ENCODE data around the gene AQP11.

The AQP11 gene

GRCh38 chr11:77589521-77590193 lies at the start of gene AQP11:
Gene AQP11 (plus strand): TSS chr11:77589953. CDS start chr11:77589993, 40 bp downstream.
- peak; percentile 97 for ATAC-seq
- TF ChIP-seq ISL1 (CRISPR knock-in tag; IDR thresholded peaks at IDR 0.05), result no peak
- no peak for TF ChIP-seq ZFP30 (CRISPR knock-in tag; IDR thresholded peaks at IDR 0.05)
- TF ChIP-seq PATZ1 (CRISPR knock-in tag; IDR thresholded peaks at IDR 0.05; ENCODE audit: borderline replicate concordance), result no peak
- TF ChIP-seq ESRRG (CRISPR knock-in tag; IDR thresholded peaks at IDR 0.05), result no peak
- no peak for TF ChIP-seq SNAI2 (CRISPR knock-in tag; IDR thresholded peaks at IDR 0.05)
- TF ChIP-seq ARNTL (CRISPR knock-in tag; IDR thresholded peaks at IDR 0.05; ENCODE audit: borderline replicate concordance, low read depth), result no peak
- TF ChIP-seq, protein P1, sequence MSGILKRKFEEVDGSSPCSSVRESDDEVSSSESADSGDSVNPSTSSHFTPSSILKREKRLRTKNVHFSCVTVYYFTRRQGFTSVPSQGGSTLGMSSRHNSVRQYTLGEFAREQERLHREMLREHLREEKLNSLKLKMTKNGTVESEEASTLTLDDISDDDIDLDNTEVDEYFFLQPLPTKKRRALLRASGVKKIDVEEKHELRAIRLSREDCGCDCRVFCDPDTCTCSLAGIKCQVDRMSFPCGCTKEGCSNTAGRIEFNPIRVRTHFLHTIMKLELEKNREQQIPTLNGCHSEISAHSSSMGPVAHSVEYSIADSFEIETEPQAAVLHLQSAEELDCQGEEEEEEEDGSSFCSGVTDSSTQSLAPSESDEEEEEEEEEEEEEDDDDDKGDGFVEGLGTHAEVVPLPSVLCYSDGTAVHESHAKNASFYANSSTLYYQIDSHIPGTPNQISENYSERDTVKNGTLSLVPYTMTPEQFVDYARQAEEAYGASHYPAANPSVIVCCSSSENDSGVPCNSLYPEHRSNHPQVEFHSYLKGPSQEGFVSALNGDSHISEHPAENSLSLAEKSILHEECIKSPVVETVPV (CRISPR knock-in tag; IDR thresholded peaks at IDR 0.05), result no peak
- no peak for TF ChIP-seq TSHZ2 (CRISPR knock-in tag; IDR thresholded peaks at IDR 0.05)
- no peak for TF ChIP-seq RARB (CRISPR knock-in tag; IDR thresholded peaks at IDR 0.05)
- TF ChIP-seq GLIS3 (CRISPR knock-in tag; IDR thresholded peaks at IDR 0.05), result no peak
- TF ChIP-seq PPARA (CRISPR knock-in tag; IDR thresholded peaks at IDR 0.05; ENCODE audit: borderline replicate concordance), result no peak
- TF ChIP-seq ZNF8 (CRISPR knock-in tag; IDR thresholded peaks at IDR 0.05), result no peak
- no peak for TF ChIP-seq ZFP3 (CRISPR knock-in tag; IDR thresholded peaks at IDR 0.05)
- no peak for TF ChIP-seq TOX (CRISPR knock-in tag; IDR thresholded peaks at IDR 0.05; ENCODE audit: borderline replicate concordance)
- TF ChIP-seq ZNF70 (CRISPR knock-in tag; IDR thresholded peaks at IDR 0.05), result no peak
- TF ChIP-seq BACH2 (CRISPR knock-in tag; IDR thresholded peaks at IDR 0.05; ENCODE audit: borderline replicate concordance), result no peak
- no peak for TF ChIP-seq OSR1 (CRISPR knock-in tag; IDR thresholded peaks at IDR 0.05)
- no peak for TF ChIP-seq ZC3H10 (CRISPR knock-in tag; IDR thresholded peaks at IDR 0.05)
- TF ChIP-seq CREB5 (CRISPR knock-in tag; IDR thresholded peaks at IDR 0.05; ENCODE audit: low read depth), result no peak
- no peak for TF ChIP-seq ZNF565 (CRISPR knock-in tag; conservative IDR thresholded peaks at IDR 0.05; ENCODE audit: low read depth)

DNA sequence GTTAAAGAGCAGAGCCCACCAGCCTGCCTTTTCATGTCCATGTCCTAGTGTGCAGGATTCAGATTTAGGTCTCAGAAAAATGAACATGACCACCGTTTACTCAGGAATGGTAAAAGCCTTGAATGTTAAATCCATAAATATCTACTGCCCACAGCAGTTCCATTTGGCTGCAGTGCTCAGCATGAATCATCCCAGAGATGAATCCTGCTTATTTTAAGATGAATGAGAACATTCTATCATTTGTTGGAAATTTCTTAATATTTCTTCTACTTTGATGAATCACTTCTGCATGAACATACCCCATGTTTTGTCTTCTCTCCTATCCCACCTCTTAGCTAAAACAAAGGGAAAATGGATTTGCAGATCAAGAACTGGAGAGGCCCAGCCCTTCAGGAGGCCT lies 47.5 kb upstream of the AQP11 start:
- ATAC-seq, result peak; percentile 79
- 0 out of 2 replicates have a peak, but pooled peaks have one; percentile 8 for TF ChIP-seq ISL1 (CRISPR knock-in tag; IDR thresholded peaks at IDR 0.05)
- no peak for TF ChIP-seq ARNTL (CRISPR knock-in tag; IDR thresholded peaks at IDR 0.05; ENCODE audit: borderline replicate concordance, low read depth)

DNA sequence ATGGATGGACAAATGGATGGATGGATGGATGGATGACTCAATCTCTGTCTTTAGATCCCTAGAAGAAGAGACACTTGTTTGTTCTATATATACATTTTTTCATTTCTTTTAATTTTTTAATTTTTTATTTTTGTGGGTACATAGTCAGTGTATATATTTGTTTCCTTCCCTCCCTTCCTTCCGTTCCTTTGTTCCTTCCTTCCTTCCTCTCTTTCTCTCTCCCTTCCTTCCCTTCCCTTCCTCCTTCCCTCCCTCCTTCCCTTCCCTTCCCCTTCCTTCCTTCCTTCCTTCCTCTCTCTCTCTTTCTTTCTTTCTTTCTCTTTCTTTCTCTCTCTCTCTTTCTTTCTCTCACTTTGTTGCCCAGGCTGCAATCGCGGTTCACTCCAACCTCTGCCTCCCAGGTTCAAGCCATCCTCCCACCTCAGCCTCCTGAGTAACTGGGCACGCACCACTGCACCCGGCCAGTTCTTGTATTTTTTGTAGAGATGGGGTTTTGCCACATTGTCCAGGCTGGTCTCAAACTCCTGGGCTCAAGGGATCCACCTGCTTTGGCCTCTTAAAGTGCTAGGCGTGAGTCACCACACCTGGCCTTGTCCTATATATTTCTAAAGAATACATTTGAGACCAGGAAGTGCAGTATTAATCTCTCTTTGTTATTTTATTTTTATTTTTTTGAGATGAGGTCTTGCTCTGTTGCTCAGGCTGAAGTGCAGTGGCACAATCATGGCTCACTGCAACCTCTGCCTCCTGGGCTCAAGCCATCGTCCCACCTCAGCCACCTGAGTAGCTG lies 42.5 kb upstream of the AQP11 start:
- TF ChIP-seq ZNF70 (CRISPR knock-in tag; IDR thresholded peaks at IDR 0.05) (no peak), OSR1 (CRISPR knock-in tag; IDR thresholded peaks at IDR 0.05) (no peak), ARNTL (CRISPR knock-in tag; IDR thresholded peaks at IDR 0.05; ENCODE audit: borderline replicate concordance, low read depth) (no peak), ESRRG (CRISPR knock-in tag; IDR thresholded peaks at IDR 0.05) (no peak), RARB (CRISPR knock-in tag; IDR thresholded peaks at IDR 0.05) (no peak), TSHZ2 (CRISPR knock-in tag; IDR thresholded peaks at IDR 0.05) (no peak), ZFP3 (CRISPR knock-in tag; IDR thresholded peaks at IDR 0.05) (no peak), PPARA (CRISPR knock-in tag; IDR thresholded peaks at IDR 0.05; ENCODE audit: borderline replicate concordance) (no peak)
- no peak for ATAC-seq
